ENCODE results near the gene GCC2. TPM values are rescaled to one million over a fixed set of nuclear protein-coding genes. Genes with fewer than 3 reads are reported as not detected.

GCC2 gene
- total and polyA plus RNA-seq, 2 donors (not counting 3 experiments of a cell fraction or from before 2014, with no cell fraction given) = 4.1 to 38.7 TPM

DNA sequence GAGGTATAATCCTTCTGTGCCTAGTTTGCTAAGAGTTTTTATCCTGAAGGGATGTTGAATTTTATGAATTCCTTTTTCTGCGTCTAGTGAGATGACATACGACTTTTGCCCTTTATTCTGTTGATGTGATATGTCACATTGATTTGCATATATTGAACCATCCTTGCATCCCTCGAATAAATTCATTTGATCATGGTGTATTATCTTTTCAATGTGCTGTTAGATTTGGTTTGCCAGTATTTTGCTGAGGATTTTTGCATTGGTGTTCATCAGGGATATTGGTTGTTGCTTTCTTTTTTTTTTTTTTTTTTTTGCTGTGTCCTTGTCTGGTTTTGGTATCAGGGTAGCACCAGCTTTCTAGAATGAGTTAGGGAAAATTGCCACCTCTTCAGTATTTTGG is 9.1 kb downstream of the GCC2 start:
- CTCF ChIA-PET = interaction anchor here (1.3 kb wide), 1 partner anchor 126 kb away, joined by 4 read pairs; no protein-coding TSS in a partner anchor
- Histone ChIP-seq H3K79me2 (ENCODE audit: control insufficient read depth, insufficient read depth, low read length) (peaks cover 5% of the 10 kb centered on the region), H3K36me3 (ENCODE audit: control insufficient read depth in 2 of 2, extremely low read depth in 1 of 2, insufficient read depth in 2 of 2, low read length in 2 of 2) (peaks cover 1 to 2% of the 10 kb centered on the region in 2 experiments), H3K9me3 (replicated peaks; ENCODE audit: control insufficient read depth, insufficient read depth, low read length) (no peaks in the 10 kb centered on the region), H3K9ac (replicated peaks; ENCODE audit: extremely low read depth, insufficient read depth, low read length) (no peak overlapping the region), H3K27ac (ENCODE audit: insufficient read depth, low read depth, low read length) (no peak overlapping the region), H3K4me1 (ENCODE audit: control insufficient read depth, extremely low read depth, insufficient read depth, low read length) (no peaks in the 10 kb centered on the region), H2AFZ (ENCODE audit: low read depth, low read length) (no peak overlapping the region), H4K20me1 (replicated peaks; ENCODE audit: control insufficient read depth, extremely low read depth, insufficient read depth, low read length) (no peaks in the 10 kb centered on the region), H3K27me3 (ENCODE audit: control insufficient read depth in 2 of 2, insufficient read depth in 2 of 2, low read length in 2 of 2) (no peaks in the 10 kb centered on the region), H3K4me2 (ENCODE audit: insufficient read depth, low read length) (no peak overlapping the region), H3K4me3 (replicated peaks in 1 of 3; ENCODE audit: insufficient read depth in 1 of 3, low read depth in 1 of 3, low read length in 3 of 3) (no peak overlapping the region), H3K9me1 (replicated peaks; ENCODE audit: control insufficient read depth, extremely low read depth, insufficient read depth, low read length) (no peaks in the 10 kb centered on the region)
- POLR2A ChIA-PET = no interaction called here
- dilution Hi-C loops (cut with MboI; ENCODE audit: extremely low pct_ligation_motif_present, low sequenced_read_pairs) = no loop called here
- BruUV-seq (replicated peaks) = no TSS peak
- intact Hi-C loops (cut with micrococcal nuclease) = no loop called here
- DNase-seq (ENCODE audit: low read depth, low spot score) (no peak), FAIRE-seq (no peak)
- TF ChIP-seq POLR2AphosphoS5 (IDR thresholded peaks at IDR 0.05; ENCODE audit: insufficient read depth, low read depth, low read length) (no peak), MYC (IDR thresholded peaks at IDR 0.05; ENCODE audit: low read depth, low read length) (no peak), FOS (IDR thresholded peaks at IDR 0.05; ENCODE audit: borderline replicate concordance, insufficient read depth, low read length) (no peak)
- TF ChIP-seq, protein P1, sequence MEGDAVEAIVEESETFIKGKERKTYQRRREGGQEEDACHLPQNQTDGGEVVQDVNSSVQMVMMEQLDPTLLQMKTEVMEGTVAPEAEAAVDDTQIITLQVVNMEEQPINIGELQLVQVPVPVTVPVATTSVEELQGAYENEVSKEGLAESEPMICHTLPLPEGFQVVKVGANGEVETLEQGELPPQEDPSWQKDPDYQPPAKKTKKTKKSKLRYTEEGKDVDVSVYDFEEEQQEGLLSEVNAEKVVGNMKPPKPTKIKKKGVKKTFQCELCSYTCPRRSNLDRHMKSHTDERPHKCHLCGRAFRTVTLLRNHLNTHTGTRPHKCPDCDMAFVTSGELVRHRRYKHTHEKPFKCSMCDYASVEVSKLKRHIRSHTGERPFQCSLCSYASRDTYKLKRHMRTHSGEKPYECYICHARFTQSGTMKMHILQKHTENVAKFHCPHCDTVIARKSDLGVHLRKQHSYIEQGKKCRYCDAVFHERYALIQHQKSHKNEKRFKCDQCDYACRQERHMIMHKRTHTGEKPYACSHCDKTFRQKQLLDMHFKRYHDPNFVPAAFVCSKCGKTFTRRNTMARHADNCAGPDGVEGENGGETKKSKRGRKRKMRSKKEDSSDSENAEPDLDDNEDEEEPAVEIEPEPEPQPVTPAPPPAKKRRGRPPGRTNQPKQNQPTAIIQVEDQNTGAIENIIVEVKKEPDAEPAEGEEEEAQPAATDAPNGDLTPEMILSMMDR (IDR thresholded peaks at IDR 0.05; ENCODE audit: extremely low read depth in 1 of 2, insufficient read depth in 1 of 2, low read depth in 1 of 2, low read length in 2 of 2) = no peak

DNA sequence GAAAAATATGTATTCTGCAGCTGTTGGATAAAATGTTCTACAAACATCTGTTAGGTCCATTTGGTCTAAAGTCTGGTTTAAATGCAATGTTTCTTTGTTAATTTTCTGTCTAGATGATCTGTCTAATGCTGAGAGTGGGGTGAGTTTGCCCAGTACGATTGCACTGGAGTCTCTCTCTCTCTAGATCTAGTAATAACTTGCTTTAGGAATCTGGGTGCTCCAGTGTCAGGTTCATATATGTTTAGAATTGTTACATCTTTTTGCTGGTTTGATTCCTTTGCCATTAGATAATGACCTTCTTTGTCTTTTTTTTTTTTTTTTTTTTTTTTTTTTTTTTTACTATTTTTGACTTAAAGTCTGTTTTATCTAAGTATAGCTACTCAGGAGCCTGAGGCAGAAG is 10.4 kb downstream of the GCC2 start:
- CTCF ChIA-PET = no interaction called here
- intact Hi-C loops (cut with micrococcal nuclease) (no loop called here), dilution Hi-C loops (cut with MboI; ENCODE audit: extremely low pct_ligation_motif_present, low sequenced_read_pairs) (no loop called here)
- peaks cover 8% of the 10 kb centered on the region for H3K79me2 ChIP-seq (ENCODE audit: control insufficient read depth, insufficient read depth, low read length)
- H2AFZ ChIP-seq (ENCODE audit: low read depth, low read length) = no peak overlapping the region
- H3K4me3 ChIP-seq (replicated peaks in 1 of 3; ENCODE audit: insufficient read depth in 1 of 3, low read depth in 1 of 3, low read length in 3 of 3) = no peak overlapping the region
- H3K9me1 ChIP-seq (replicated peaks; ENCODE audit: control insufficient read depth, extremely low read depth, insufficient read depth, low read length) = no peaks in the 10 kb centered on the region
- peaks cover 0 to 13% of the 10 kb centered on the region in 2 experiments for H3K36me3 ChIP-seq (ENCODE audit: control insufficient read depth in 2 of 2, extremely low read depth in 1 of 2, insufficient read depth in 2 of 2, low read length in 2 of 2)
- POLR2A ChIA-PET = no interaction called here
- no peak overlapping the region for H3K27ac ChIP-seq (ENCODE audit: insufficient read depth, low read depth, low read length)
- H4K20me1 ChIP-seq (replicated peaks; ENCODE audit: control insufficient read depth, extremely low read depth, insufficient read depth, low read length) = no peaks in the 10 kb centered on the region
- TF ChIP-seq JUN (IDR thresholded peaks at IDR 0.05; ENCODE audit: borderline replicate concordance, insufficient read depth, insufficient read length, low read depth) (no peak), MYC (IDR thresholded peaks at IDR 0.05; ENCODE audit: low read depth, low read length) (no peak), FOS (IDR thresholded peaks at IDR 0.05; ENCODE audit: borderline replicate concordance, insufficient read depth, low read length) (no peak), POLR2AphosphoS5 (IDR thresholded peaks at IDR 0.05; ENCODE audit: insufficient read depth, low read depth, low read length) (no peak), GATA2 (IDR thresholded peaks at IDR 0.05; ENCODE audit: insufficient read depth, insufficient read length, low read depth, low read length) (no peak), POLR2A (IDR thresholded peaks at IDR 0.05; ENCODE audit: low read depth, low read length) (no peak)
- TF ChIP-seq, protein P1 (IDR thresholded peaks at IDR 0.05; ENCODE audit: extremely low read depth in 1 of 2, insufficient read depth in 1 of 2, low read depth in 1 of 2, low read length in 2 of 2) = no peak
- no peak overlapping the region for H3K9ac ChIP-seq (replicated peaks; ENCODE audit: extremely low read depth, insufficient read depth, low read length)
- no peaks in the 10 kb centered on the region for H3K9me3 ChIP-seq (replicated peaks; ENCODE audit: control insufficient read depth, insufficient read depth, low read length)
- H3K4me2 ChIP-seq (ENCODE audit: insufficient read depth, low read length) = no peak overlapping the region
- DNase-seq (ENCODE audit: low read depth, low spot score) = no peak
- H3K4me1 ChIP-seq (ENCODE audit: control insufficient read depth, extremely low read depth, insufficient read depth, low read length) = no peaks in the 10 kb centered on the region
- no peak for FAIRE-seq
- H3K27me3 ChIP-seq (ENCODE audit: control insufficient read depth in 2 of 2, insufficient read depth in 2 of 2, low read length in 2 of 2) = no peaks in the 10 kb centered on the region
- no TSS peak for BruUV-seq (replicated peaks)
